K562 (cell line): Measurements from ENCODE around the gene PSEN1.

Experiments
- EZH2 ChIP-seq: IDR thresholded peaks from 2 replicates; pipeline ENCODE4 v1.6.1; 2012; ENCODE audit warnings: low read depth, mild to moderate bottlenecking, inconsistent platforms, low read length, borderline replicate concordance
- POLR2A ChIP-seq: fragments of 450-650 bp; conservative IDR thresholded peaks from 2 replicates; pipeline ENCODE4 v1.6.1; 2016
- RNF2 ChIP-seq: sonication (generic); IDR thresholded peaks from 2 replicates; pipeline ENCODE4 v1.6.1; 2016
- ZHX1 ChIP-seq: fragments of 150-350 bp; conservative IDR thresholded peaks from 2 replicates; pipeline ENCODE4 v1.6.1; 2014; ENCODE audit warnings: low read length
- ZNF140 ChIP-seq: fragments of 250-450 bp; sonication (Bioruptor Pico); IDR thresholded peaks from 2 replicates; pipeline ENCODE4 v1.8.0; 2021; ENCODE audit warnings: moderate library complexity, mild to moderate bottlenecking, inconsistent platforms

DNA sequence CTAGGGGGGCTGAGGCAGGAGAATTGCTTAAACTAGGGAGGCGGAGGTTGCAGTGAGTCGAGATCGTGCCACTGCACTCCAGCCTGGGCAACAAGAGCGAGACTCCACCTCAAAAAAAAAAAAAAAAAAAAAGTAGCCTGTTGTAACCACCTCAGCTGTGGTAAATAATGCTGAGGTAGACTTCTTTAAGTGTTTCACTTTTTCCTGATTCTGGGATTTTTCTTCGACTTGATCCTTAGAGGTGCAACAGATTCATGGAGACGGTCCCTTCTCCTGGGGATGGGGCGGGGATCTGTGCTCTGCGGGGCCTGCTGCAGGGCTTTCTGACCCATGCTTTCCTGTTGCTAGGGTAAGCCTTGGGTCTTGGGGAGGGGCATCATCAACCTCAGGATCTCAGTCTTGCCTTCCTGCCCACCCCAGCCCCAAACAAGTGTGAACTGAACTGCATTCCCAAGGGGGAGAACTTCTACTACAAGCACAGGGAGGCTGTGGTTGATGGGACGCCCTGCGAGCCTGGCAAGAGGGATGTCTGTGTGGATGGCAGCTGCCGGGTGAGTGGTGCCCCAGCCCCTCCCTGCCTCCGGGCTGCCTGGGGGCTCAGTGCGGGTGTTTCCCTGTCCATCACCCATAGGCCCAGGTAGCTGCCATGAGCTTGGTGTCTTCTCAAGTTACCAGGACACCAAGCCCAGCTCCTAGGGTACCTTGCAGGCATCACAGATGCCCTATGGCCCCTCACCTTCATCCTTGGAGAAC lies 113.4 kb downstream of the PSEN1 start:
- TF ChIP-seq RNF2: no peak
- no peak for TF ChIP-seq EZH2
- no peak for TF ChIP-seq ZHX1
- TF ChIP-seq ZNF140: no peak
- no peak for TF ChIP-seq POLR2A
